Uterus (tissue), 4 donors: ENCODE data around the gene LIME1. TPM values are rescaled to one million over a fixed set of nuclear protein-coding genes. Genes with fewer than 3 reads are reported as not detected.

Source experiments
- DNase-seq, 2 donors: peaks; one replicate each; pipeline ENCODE4 v3.0.0-alpha.2; 2019 to 2020
- H3K27ac ChIP-seq, 2 donors: fragments of 200-600 bp; sonication (generic); 1 replicate in 1 of 2; 2 replicates in 1 of 2; pipeline ENCODE4 v1.5.1; 2016 to 2018
- H3K27me3 ChIP-seq, 2 donors: fragments of 200-600 bp; sonication (generic); one replicate each; pipeline ENCODE4 v1.5.1; 2018 to 2019; ENCODE audit warnings: control low read depth in 1 of 2
- H3K36me3 ChIP-seq, 2 donors: fragments of 200-600 bp; sonication (generic); one replicate each; pipeline ENCODE4 v1.5.1; 2019; ENCODE audit warnings: control low read depth in 1 of 2
- H3K4me1 ChIP-seq, 2 donors: fragments of 200-600 bp; sonication (generic); one replicate each; pipeline ENCODE4 v1.5.1; 2018 to 2019; ENCODE audit warnings: control low read depth in 1 of 2
- H3K4me3 ChIP-seq, 2 donors: fragments of 200-600 bp; sonication (generic); 1 replicate in 1 of 2; 2 replicates in 1 of 2; pipeline ENCODE4 v1.5.1; 2018 to 2019; ENCODE audit warnings: mild to moderate bottlenecking in 1 of 2
- H3K9me3 ChIP-seq, 2 donors: fragments of 200-600 bp; sonication (generic); one replicate each; pipeline ENCODE4 v1.5.1; 2019; ENCODE audit warnings: control low read depth in 1 of 2
- CTCF ChIP-seq, 4 experiments: fragments of 200-600 bp in 2 of 4; fragments of 450-650 bp in 2 of 4; sonication (generic) in 2 of 4; IDR thresholded peaks; one replicate each; pipeline ENCODE4 v1.5.1; 2016 to 2019; ENCODE audit warnings: antibody characterized with exemption in 4 of 4, mild to moderate bottlenecking in 2 of 4, moderate library complexity in 1 of 4
- POLR2A ChIP-seq, 2 donors: fragments of 450-650 bp; IDR thresholded peaks; one replicate each; pipeline ENCODE4 v1.6.1; 2016; ENCODE audit warnings: antibody characterized with exemption in 2 of 2, mild to moderate bottlenecking in 1 of 2, moderate library complexity in 1 of 2
- intact Hi-C: fragments of 100-400 bp; cut with DNase I; formaldehyde crosslinking; loops from one replicate; pipeline ENCODE4 v1.15.1; 2023; ENCODE audit warnings: low total_unique reads
- total RNA-seq, 4 donors: library from RNA; depleted of rRNA in 3 of 4; stranded (reverse); fragments of >200 nt in 3 of 4; gene quantifications; one replicate each; pipeline versions ENCODE4 v1.1.0 to v1.2.4, GENCODE V29; 2014 to 2023
- donor health status: DM: yes; HTN: yes; CAD: no.

LIME1 gene
- total RNA-seq, 4 donors from 2014 or later: 2.6 to 10.5 (median 8.4) TPM

GRCh38 chr20:63731410-63731809 lies 5.1 kb upstream of the LIME1 start:
- Histone ChIP-seq H3K4me3 (no peak overlapping the region), H3K27me3 (no peaks in the 10 kb centered on the region), H3K9me3 (no peaks in the 10 kb centered on the region), H3K36me3 (no peaks in the 10 kb centered on the region), H3K4me1 (no peaks in the 10 kb centered on the region), H3K27ac (no peak overlapping the region)
- no peak for DNase-seq
- TF ChIP-seq POLR2A (IDR thresholded peaks at IDR 0.05): no peak
- TF ChIP-seq CTCF (IDR thresholded peaks at IDR 0.05): no peak
- intact Hi-C loops: no loop called here

GRCh38 chr20:63732118-63733095 lies 4.1 kb upstream of the LIME1 start:
- Histone ChIP-seq H3K4me1 (peaks cover 0 to 1% of the 10 kb centered on the region in 2 donors), H3K27me3 (no peaks in the 10 kb centered on the region), H3K27ac (no peak overlapping the region), H3K36me3 (no peaks in the 10 kb centered on the region), H3K4me3 (no peak overlapping the region), H3K9me3 (no peaks in the 10 kb centered on the region)
- intact Hi-C loops: no loop called here
- no peak for DNase-seq
- no peak for TF ChIP-seq POLR2A (IDR thresholded peaks at IDR 0.05)
- no peak for TF ChIP-seq CTCF (IDR thresholded peaks at IDR 0.05)

GRCh38 chr20:63733117-63733516 lies 3.3 kb upstream of the LIME1 start:
- no peaks in the 10 kb centered on the region for H3K36me3 ChIP-seq
- DNase-seq: no peak
- intact Hi-C loops: no loop called here

GRCh38 chr20:63733579-63734081 lies 2.8 kb upstream of the LIME1 start:
- no peak overlapping the region for H3K27ac ChIP-seq
- intact Hi-C loops: no loop called here
- TF ChIP-seq CTCF (IDR thresholded peaks at IDR 0.05): no peak
- no peak for TF ChIP-seq POLR2A (IDR thresholded peaks at IDR 0.05)
- H3K27me3 ChIP-seq: no peaks in the 10 kb centered on the region
- no peak overlapping the region for H3K4me3 ChIP-seq
- H3K36me3 ChIP-seq: no peaks in the 10 kb centered on the region
- no peak for DNase-seq
- H3K4me1 ChIP-seq: peaks cover 0 to 13% of the 10 kb centered on the region in 2 donors
- H3K9me3 ChIP-seq: no peaks in the 10 kb centered on the region

More at GRCh38 chr20:63733117-63733516, 3.3 kb upstream of the LIME1 start:
- no peak overlapping the region for H3K27ac ChIP-seq
- TF ChIP-seq POLR2A (IDR thresholded peaks at IDR 0.05): no peak
- no peak for TF ChIP-seq CTCF (IDR thresholded peaks at IDR 0.05)
- H3K4me3 ChIP-seq: no peak overlapping the region
- peaks cover 0 to 8% of the 10 kb centered on the region in 2 donors for H3K4me1 ChIP-seq
- H3K9me3 ChIP-seq: no peaks in the 10 kb centered on the region
- no peaks in the 10 kb centered on the region for H3K27me3 ChIP-seq
